ENCODE results near the gene ZFAND6.
"Not testable (repeated sequence)": the region's sequence is repeated elsewhere in the genome, so short reads cannot be mapped to it uniquely, and the experiment has no call there.

ZFAND6 gene

GRCh38 chr15:80099662-80100061, 40.2 kb downstream of the ZFAND6 start:
- DNase-seq: not testable (repeated sequence)

- no peak for DNase-seq
Observed at GRCh38 chr15:80100247-80100646, 40.8 kb downstream of the ZFAND6 start.

DNA sequence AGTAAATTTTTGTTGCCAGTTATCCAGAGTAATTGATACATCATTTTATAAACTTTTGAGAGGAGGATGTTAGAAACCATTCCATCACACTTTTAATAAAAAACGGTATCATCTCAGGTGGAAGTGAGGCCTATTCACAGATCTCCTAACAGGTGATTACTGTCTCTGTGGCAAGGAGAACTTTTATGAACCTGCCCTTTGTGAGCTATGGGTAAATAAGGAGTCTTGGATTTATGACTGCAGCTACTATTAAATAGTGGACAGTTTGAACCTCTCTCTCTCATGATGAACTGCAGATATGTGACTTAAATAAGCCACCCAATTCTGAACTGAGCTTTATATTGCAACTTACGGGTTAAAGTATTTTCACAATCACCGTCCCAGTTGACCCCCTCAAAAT, 45.7 kb downstream of the ZFAND6 start:
- no peak for DNase-seq

- no peak for DNase-seq
Observed at GRCh38 chr15:80105595-80105994, 46.1 kb downstream of the ZFAND6 start.

DNA sequence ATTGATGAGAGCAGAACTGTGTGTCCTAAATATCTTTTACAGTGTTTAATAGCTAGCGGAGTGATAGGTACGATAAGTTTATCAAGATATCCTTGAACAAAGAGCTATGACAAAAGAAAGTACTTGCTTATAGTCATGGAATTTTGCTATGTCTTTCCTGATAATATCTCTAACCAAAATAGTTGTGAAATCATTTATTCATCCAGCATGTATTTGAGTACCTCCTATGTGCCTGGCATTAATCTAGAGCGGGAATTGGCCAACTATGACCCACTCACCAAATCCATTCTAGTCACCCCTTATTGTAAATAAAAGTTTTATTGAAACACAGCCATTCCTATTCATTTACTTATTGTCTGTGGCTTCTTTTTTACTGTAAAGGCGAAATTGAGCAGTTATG, 46.6 kb downstream of the ZFAND6 start:
- no peak for DNase-seq

- DNase-seq: no peak
Observed at GRCh38 chr15:80107204-80107603, 47.7 kb downstream of the ZFAND6 start.

GRCh38 chr15:80107774-80108173, 48.3 kb downstream of the ZFAND6 start:
- DNase-seq: no peak

DNA sequence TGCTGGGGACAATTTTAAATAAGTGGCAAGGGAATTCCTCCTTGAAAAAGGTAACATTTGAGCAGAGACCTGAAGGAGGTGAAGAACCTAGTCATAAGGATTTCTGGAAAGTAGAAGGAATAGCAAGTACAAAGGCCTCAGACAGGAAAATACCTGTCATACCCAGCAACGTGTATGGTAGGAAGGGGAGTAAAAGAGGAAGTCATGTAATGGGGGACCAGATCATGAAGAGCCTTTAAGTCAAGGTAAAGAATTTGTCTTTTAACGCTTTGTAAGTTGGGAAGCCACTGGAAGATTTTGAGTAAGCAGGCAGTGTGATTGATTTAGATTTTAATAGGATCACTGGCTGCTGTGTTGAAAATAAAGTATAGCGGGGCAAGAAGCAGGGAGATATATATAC, 49.9 kb downstream of the ZFAND6 start:
- no peak for DNase-seq

DNA sequence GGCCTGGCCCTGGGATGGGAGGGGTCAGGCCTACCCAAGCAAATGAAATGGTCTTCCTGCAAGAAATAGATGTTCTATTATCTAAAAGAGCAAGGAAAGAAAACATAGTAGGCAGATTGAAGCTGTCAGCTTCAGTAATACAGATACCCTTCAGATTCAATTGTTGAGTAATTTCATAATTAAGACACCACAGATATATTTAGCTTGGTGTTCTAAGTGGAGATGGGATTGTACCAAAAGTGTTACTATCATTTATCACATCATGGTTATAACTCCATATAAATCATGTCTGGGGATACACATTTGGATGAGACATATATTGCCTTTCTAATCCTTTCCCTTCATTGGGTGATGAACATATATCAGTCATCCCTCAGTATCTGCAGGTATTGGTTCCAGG, 51.4 kb downstream of the ZFAND6 start:
- DNase-seq: no peak

DNA sequence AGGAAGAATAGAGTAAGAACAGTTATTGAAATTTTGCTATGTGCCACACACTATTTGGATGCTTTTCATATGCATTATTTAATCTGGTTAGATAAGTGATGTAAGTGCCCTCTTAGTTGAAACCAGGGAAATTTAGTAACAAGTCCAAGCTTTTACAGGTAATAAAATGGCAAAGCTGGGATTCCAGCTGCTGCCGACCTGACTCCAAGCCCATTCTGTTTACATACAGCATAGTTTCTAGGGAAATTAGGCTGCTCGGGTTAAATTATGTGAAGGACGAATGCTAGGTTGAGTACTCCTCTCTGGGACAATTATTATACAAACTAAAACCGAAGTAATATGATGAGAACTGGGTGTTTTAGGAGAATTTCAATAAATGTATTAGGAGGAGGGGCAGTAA, 54.6 kb downstream of the ZFAND6 start:
- no peak for DNase-seq

DNA sequence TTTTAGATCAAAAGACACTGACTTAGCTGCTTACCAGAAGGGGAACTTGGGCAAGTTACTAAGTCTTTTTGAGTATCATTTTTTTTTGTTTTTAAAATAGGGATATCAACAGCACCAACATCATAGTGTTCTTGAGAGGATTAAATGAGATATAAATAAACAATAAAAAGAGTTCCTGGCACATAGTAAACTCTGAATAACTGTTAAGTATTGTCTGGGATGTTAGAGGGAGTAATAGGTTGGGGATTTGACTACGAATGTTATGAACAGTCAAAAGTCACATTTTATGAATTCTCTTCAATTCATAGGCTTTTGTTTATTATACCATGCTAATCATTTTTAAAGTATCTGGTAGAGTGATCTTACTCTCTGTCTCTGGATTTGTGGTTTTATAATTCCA, 55.5 kb downstream of the ZFAND6 start:
- no peak for DNase-seq

- no peak for DNase-seq
Observed at GRCh38 chr15:80118956-80119355, 59.5 kb downstream of the ZFAND6 start.

- no peak for DNase-seq
Observed at GRCh38 chr15:80120636-80121035, 61.2 kb downstream of the ZFAND6 start.

- no peak for DNase-seq
Observed at GRCh38 chr15:80121546-80121945, 62.1 kb downstream of the ZFAND6 start.

DNA sequence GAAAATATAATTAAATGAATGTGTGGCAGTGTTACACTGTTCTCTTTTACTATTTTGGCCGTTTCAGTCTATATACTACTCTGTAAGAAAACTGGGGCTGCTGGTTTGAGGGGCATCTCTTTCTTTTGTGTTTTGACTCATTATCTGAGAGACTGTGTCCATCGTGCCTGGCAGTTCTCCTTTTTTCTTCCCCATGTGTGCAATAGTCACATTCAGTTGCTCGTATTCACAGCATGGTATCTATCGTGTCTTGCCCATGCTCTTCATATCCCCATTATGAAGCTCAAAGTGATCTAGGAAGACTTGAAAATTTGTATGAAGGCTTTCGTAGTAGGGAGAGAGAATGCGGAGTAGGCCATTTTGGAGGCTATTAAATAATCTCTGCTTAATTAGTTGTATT, 63.6 kb downstream of the ZFAND6 start:
- no peak for DNase-seq

GRCh38 chr15:80127253-80127652, 67.8 kb downstream of the ZFAND6 start:
- not testable (repeated sequence) for DNase-seq

DNA sequence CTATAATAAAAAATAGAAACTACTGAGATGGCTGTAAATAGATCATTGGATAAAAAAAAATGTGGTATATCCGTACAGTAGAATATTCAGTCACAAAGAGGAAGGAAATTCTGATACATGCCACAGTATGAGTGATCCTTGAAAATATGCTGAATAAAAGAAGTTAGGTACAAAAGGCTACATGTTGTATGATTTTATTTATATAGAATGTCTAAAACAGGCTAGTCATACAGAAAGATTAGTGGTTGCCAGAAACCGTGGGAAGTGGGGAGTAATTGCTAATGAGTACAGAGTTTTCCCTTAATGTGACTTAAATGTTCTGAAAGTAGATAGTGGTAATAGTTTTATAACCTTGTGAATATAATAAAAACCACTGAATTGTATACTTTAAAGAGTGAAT, 68.4 kb downstream of the ZFAND6 start:
- DNase-seq: no peak

- no peak for DNase-seq
Observed at GRCh38 chr15:80132382-80132781, 72.9 kb downstream of the ZFAND6 start.

- no peak for DNase-seq
Observed at GRCh38 chr15:80136854-80137253, 77.4 kb downstream of the ZFAND6 start.

DNA sequence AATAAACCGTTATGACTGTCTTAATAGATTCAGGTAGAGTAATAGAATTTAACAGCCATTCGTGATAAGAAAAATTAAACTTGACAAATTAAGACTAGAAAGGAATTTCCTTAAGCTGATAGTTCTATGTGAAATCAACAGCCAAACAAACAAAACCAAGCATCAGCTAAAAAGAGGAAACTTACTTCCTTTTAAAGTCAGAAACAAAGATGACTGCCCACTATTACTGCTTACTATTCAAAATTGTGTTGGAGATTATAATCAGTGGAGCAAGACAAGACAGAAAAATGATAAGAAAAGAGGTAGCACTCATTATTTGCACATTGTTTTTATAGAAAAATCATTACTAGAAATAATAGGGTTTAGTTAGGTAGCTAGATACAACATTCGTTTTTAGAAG, 79.5 kb downstream of the ZFAND6 start:
- DNase-seq: no peak

- DNase-seq: no peak
Observed at GRCh38 chr15:80140909-80141308, 81.4 kb downstream of the ZFAND6 start.

DNA sequence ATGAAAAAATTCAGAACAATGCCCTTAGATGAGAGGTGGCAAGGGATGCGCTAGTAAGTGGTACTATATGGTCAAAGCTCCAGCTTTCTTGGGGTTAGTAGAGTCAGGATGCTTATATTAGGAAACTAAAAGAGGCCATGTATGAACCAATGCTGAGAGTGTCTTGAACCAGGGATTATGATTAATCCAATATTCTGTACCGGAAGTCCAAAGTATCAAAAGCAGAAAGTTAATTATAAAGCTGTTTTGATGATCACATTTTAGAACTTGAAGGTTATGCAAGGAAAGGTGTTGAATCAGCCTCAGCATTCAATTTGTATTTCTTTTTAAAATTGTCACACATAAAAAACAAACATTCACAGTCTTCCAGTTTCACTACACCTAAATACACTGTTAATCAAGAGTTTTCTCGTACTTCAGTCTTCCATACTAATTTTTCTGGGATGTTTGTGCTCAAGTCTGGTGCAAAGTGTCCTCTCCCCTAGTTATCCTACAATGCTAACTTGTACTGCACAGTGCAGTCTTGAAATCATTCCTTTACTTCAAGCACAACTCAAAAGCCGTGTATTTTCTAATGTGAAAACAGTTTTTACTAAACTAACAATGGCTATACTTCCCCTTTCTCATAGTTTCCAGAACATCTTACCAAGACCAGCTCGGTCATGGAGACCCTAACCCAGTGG, 82.6 kb downstream of the ZFAND6 start:
- no peak for DNase-seq

GRCh38 chr15:80142646-80143045, 83.2 kb downstream of the ZFAND6 start:
- DNase-seq: no peak

GRCh38 chr15:80151148-80151547, 91.7 kb downstream of the ZFAND6 start:
- DNase-seq: no peak

GRCh38 chr15:80151576-80151975, 92.1 kb downstream of the ZFAND6 start:
- no peak for DNase-seq

Data from stimulated activated naive CD4-positive, alpha-beta T cell treated with Interleukin-2 at 50 U/mL for 16 hours (primary cell).